SK-MEL-5 (cell line): Measurements from ENCODE around the gene ZNF782. TPM values are rescaled to one million over a fixed set of nuclear protein-coding genes. Genes with fewer than 3 reads are reported as not detected.
A peak's percentile ranks its signal among the peaks of the same experiment; 100 is the strongest.
"Not testable (repeated sequence)": the region's sequence is repeated elsewhere in the genome, so short reads cannot be mapped to it uniquely, and the experiment has no call there.

ENCODE experiments used
- DNase-seq: peaks from one replicate; pipeline ENCODE4 v3.0.0-alpha.2; 2016; ENCODE audit warnings: low read depth, low spot score
- in situ Hi-C: cut with HindIII; loops from 2 replicates; pipeline ENCODE4 v1.10.0; 2016; ENCODE audit warnings: low sequenced_read_pairs, high pct_unique_total_duplicates, low pct_unique_long_range_greater_than_20kb
- total RNA-seq: library from RNA; depleted of rRNA; stranded (reverse); fragments of >200 nt; shearing (Covaris generic); gene quantifications from 2 replicates; pipeline ENCODE4 v1.2.3, GENCODE V29; 2014

The ZNF782 gene
- total RNA-seq, 1 experiment from 2014 or later: 4.8 TPM

DNA sequence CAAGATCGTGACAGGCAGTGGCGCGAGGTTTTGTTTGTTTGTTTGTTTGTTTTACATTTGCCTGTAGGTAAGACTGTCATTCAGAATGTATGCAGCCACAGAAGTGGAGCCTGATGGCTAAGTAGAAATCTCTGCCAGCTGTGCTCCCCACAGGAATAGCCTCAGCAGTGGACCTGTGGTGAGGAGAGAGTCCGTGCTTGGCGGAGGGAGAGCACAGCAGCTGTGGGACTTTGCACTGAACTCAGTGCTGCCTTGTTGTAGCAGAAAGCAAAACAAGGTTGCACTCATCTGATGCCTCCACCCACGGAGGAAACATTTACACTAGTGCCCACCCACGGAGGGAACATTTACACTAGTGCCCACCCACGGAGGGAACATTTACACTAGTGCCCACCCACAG is 4.4 kb upstream of the ZNF782 start:
- DNase-seq: no peak
- in situ Hi-C loops: loop anchor here (25.0 kb wide), 1 partner anchor 754 kb away; no protein-coding TSS in a partner anchor

DNA sequence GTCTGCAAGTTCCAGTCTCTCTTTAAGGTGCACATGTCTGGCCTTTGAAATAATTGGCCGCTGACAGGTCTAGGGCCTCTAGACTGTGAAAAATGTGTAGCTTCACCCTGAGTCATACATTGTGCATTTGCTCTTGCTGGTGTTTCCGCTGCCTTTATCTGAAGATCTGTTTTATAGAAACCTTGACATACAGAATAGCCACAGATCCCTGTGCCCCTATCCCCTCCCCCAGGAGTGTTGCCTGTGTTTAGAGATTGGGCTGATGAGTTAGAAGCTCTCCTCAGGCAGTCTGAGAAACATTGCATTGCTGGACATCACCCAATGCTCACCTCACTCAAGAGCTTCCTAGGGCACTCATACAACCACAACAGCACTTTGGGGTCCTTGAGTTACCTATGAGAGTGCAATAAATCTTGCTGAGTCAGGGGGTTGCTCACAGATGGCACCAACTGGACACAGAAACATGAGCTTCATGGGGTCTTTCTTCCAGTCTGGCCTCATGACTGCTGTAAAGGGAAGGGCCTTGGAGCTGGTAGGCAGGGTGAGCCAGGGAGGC is 3.8 kb upstream of the ZNF782 start:
- in situ Hi-C loops: loop anchor here (25.0 kb wide), 1 partner anchor 754 kb away; no protein-coding TSS in a partner anchor
- DNase-seq: no peak

DNA sequence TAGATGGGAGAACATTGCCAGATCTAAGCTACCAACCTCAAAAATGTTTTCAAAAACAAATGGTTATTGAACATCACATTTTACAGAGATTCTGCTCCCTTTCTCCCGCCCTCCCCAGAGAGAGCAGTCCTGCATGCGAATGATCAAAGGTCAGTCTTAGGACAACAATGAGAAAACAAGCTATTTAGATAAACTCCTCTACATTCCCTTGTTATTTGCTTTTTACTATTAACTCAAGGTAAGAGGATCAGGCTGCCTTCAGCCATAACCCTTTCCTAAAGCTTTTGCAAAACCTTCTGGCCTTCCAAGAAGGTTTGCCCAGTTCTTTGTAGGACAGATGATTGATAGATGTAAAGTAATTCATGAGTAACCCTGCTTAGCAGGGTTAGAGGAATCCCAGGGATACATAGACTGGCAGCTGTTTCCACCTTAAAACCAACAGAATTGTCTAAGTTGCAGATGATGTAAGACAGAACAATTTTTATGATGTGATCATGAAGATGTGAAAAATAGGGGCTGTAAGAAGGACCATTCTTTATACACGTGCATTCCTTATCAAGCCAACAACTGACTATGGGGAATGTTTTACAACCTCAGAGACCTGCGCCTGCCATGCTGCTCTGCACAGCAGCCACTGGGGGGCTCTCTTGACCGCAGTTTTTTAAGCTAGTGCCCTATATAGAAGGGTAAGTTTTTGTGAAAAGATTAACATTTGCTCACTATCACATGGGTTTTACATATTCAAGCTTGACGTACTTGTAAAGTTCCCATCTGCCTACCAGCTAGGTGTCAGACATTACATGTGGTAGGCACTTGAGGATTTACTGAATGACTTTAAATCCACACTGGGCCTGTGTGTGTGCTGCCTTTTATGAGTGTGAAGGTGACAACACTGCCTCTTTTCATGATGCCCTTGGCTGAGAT is 2.3 kb upstream of the ZNF782 start:
- DNase-seq: peak; percentile 88
- in situ Hi-C loops: loop anchor here (25.0 kb wide), 1 partner anchor 756 kb away; no protein-coding TSS in a partner anchor

DNA sequence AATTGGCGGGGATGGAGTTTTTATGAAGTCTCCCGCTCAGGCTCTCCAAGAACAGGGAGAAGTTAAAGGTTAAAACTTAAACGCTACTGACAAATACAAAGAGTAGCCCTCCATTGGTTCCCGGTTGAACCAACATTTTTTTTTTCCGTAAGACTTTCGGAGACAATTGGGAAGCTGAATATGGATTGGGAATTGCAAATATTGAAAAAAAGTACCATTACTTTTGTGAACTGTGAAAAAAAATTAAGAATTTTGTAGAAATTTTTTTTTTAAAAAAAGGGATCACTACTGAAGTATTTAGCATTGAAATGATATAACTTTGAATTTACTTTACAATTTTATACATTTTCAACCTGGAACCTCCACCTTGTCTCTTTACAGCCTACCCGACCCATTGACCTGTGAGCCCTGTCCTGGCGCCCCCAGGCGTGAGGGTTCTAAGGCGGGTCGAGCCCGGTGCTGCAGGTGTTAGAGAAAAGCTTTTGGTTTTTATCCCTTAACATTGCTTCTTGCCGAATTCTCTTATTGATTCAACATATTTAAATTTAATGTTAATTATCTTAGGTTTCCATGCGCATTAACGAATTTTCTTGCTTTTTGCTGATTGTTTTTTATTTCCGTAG is 448 bp upstream of the ZNF782 start:
- in situ Hi-C loops: loop anchor here (25.0 kb wide), 1 partner anchor 758 kb away; no protein-coding TSS in a partner anchor
- DNase-seq: no peak

DNA sequence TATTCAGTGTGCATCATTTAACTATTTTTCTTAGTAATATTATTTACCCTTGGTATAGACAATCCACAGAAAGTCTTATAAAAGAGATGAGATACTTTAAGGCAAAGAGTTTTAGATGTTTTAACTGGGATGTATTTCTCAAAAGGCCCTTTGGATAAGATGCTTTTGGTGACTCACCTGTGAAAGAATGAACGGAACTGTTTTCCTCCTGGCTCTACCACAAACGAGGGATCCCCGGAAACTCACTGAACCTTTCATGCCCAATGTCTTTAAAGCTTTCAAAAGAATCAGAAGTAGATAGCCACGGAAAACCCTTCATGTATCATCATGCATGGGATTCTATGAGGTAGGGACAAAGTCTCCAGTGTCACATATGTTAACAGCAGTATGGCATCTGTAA is 1.6 kb downstream of the ZNF782 start:
- no peak for DNase-seq
- in situ Hi-C loops: loop anchor here (25.0 kb wide), 1 partner anchor 760 kb away; no protein-coding TSS in a partner anchor

DNA sequence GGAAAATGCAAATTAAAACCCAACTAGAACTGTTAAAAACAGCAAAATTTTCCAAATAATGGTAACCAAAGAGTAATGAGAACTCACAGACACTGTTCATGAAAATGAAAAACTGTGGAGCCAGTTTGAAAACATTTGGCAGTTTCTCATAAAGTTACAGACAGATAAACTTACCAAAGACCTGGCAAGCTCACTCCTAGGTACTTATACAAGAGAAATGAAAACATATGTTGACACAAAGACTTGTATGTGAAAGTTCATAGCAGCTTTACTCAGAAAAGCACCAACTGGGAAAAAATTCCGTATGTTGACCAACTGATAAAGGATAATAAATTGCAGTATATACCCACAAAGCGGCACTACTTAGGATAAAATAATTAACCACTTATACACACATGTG is 10.3 kb downstream of the ZNF782 start:
- no peak for DNase-seq
- in situ Hi-C loops: no loop called here

DNA sequence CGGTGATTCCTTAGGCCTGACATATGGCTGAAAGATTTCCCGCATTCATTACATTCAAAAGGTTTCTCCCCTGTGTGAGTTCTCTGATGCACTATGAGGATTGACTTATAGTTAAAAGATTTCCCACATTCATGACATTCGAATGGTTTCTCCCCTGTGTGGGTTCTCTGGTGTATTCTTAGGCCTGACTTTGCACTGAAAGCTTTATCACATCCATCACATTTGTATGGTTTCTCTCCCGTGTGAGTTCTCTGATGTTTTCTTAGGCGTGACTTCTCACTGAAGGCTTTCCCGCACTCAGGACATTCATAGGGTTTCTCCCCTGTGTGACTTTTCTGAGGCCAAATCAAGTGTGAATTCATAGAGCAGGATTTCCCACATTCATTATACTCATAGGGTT is 35.8 kb downstream of the ZNF782 start:
- in situ Hi-C loops: no loop called here
- DNase-seq: no peak

DNA sequence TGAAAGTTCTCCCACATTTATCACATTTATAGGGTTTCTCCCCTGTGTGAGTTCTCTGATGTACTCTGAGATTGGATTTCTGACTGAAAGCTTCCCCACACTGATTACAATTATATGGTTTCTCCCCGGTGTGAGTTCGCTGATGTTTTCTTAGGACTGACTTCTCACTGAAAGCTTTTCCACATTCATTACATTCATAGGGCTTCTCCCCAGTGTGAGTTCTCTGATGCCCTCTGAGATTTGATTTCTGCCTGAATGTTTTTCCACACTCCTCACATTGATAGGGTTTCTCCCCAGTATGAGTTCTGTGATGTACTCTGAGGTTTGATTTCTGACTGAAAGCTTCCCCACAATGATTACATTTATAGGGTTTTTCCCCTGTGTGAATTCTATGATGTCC is 36.3 kb downstream of the ZNF782 start:
- DNase-seq: no peak
- in situ Hi-C loops: no loop called here

DNA sequence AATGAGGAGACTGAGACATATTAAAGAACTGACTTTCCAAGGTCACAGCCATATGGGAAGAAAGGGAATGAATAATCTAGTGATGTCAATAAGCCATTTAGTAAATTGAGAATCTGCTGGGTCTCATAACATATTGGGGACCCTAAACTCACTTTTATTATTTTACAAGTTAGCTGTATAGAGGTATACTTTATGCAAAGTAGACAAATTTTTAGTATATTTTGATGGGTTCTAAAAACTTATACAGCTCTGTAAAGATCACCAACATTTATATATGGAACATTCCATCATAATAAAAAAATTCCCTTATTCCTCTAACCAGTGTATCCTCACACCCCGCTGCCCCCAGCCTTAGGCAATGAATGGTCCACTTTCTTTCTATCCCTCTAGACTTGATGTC is 40.7 kb downstream of the ZNF782 start:
- in situ Hi-C loops: no loop called here
- DNase-seq: no peak

DNA sequence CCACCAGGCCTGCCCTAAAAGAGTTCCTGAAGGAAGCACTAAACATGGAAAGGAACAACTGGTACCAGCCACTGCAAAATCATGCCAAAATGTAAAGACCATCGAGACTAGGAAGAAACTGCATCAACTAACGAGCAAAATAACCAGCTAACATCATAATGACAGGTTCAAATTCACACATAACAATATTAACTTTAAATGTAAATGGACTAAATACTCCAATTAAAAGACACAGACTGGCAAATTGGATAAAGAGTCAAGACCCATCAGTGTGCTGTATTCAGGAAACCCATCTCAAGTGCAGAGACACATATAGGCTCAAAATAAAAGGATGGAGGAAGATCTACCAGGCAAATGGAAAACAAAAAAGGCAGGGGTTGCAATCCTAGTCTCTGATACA is 55.4 kb downstream of the ZNF782 start:
- in situ Hi-C loops, DNase-seq: not testable (repeated sequence)

DNA sequence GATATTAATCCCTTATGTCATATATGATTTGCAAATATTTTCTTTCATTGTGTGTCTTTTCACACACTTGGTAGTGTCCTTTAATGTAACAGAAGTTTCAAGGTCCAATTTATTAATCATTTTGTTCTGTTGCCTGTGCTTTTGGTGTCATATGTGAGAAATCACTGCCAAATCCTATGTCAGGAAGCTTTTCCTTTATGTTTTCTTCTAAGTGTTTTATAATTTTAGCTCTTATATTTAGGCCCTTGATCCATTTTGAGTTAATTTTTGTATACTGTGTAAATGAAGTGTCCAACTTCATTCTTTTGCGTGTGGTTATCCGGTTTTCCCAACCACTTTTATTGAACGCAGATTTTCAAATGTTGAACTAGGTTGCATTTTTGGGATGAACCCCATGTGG is 70.3 kb downstream of the ZNF782 start:
- in situ Hi-C loops: no loop called here

DNA sequence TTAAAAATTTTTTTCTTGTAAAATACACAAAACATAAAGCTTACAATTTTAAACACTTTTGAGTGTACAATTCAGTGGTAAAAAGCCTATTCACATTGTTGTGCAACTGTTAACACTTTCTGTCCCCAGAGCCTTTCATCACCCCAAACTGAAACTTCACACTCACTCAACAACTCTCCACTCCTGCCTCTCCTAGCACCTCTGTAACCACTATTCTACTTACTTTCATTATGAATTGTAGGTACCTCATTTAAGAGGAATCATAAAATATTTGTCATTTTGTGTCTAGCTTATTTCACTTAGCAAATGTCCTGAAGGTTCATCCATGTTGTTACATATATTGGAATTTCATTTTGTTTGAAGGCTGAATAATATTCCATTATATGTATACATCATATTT is 72.1 kb downstream of the ZNF782 start:
- in situ Hi-C loops: no loop called here
- DNase-seq: no peak

More for the DNA sequence above, 70.3 kb downstream of the ZNF782 start:
- no peak for DNase-seq

DNA sequence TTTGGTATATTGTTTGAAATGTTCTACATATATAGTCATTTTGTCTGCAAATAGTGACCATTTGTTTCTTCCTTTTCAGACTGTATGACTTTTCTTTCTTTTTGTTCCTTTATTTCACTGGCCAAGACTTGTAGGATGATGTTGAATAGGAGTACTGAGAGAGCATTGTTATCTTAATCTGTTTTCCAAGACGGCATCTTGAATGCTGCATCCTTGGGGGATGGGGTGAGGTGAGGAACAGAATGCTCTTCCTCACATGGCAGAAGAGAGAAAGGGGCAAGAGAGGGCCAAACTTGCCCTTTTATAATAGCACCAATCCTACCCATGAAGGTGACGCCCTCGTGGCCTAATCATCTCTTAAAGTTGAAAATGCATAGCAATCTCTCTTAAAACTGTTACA is 72.8 kb downstream of the ZNF782 start:
- in situ Hi-C loops: no loop called here
- DNase-seq: no peak

DNA sequence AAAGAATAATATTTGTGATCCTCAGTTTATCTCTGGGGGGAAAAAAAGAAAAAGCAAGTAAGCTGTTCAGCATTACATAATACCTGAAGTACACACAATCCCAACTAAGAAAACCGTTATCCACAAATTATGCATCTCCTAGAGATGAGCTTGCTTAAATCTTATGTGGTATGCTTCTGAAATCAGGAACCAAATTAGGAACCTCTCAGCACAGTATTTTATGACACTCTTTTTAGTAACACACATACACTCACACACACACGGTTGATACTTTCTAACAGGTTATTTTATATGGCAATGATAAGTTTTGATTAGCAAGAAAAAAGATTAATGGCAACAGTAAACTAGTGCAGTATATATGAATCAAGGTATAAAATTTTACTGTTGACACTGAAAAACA is 75.2 kb downstream of the ZNF782 start:
- in situ Hi-C loops: no loop called here
- DNase-seq: no peak

DNA sequence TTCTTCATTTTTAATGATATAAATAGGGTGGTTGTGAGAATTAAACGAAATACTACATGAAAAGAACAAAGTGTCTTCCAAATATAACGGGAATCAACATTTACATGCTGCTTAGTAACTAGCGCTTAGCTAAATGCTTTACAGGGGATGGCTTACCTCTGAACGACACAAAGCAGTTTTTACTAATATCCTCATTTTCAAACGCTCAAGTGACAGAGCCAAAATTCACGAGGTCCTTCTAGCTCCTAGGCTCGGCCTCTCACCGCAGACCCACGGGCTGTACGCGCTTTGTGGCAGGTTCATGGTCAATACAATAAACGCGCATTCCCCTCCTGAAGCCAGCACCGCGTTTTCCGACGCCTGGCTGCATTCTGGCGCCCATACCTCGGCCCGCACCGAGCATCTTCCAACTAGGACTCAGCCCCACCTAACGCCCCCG is 76.9 kb downstream of the ZNF782 start:
- in situ Hi-C loops: no loop called here
- no peak for DNase-seq

DNA sequence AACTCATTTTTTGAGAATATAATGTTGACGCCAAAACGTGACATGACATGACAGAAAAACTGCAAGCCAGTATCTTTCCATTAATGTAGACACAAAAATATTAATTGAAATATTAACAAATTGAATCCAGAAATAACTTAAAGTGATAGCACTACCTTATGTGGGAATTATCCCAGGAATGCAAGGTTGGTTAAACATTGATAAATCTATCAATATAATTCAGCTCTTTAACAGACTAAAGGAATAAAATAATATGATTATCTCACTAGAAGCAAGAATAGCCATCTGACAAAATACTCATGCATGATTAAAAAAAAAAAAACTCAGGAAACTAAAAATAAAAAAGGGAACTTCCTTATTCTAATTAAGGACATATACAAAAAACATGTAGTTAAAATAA is 83.2 kb downstream of the ZNF782 start:
- DNase-seq: no peak
- in situ Hi-C loops: no loop called here

DNA sequence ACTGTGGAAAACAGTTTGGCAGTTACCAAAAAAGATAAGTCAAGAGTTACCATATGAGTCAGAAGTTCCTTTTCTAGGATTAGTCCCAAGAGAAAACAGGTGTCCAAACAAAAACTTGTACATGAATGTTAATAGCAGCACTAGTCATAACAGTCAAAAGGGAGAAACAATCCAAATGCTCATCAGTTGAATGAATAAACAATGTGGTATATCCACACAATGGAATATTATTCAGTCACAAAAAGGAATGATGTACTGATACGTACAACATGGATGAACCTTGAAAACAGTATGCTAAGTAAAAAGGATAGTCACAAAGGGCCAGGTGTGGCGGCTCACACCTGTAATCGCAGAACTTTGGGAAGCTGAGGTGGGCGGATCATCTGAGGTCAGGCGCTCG is 84.3 kb downstream of the ZNF782 start:
- in situ Hi-C loops: no loop called here
- DNase-seq: no peak
